ENCODE results near the gene DNASE2. TPM values are rescaled to one million over a fixed set of nuclear protein-coding genes. Genes with fewer than 3 reads are reported as not detected.

The DNASE2 gene
- total RNA-seq, 1 experiment from 2014 or later: 23.8 TPM

GRCh38 chr19:12864143-12864542 is 17.1 kb downstream of the DNASE2 start:
- Histone ChIP-seq H3K23me2 (ENCODE audit: insufficient read length, low read depth, low read length, poor library complexity, severe bottlenecking) (peaks cover 5% of the 10 kb centered on the region), H3K18ac (ENCODE audit: insufficient read length, low read depth, low read length) (no peak overlapping the region), H3K4ac (ENCODE audit: low read depth, low read length) (no peak overlapping the region), H3K4me1 (ENCODE audit: insufficient read depth, low read length) (peaks cover 3% of the 10 kb centered on the region; the same call in 1 of the 2 replicates), H3T11ph (ENCODE audit: low read length) (no peak overlapping the region), H4K20me1 (ENCODE audit: control insufficient read depth, insufficient read depth, insufficient read length) (peaks cover 7% of the 10 kb centered on the region), H3K79me1 (ENCODE audit: insufficient read depth, low read depth, low read length, poor library complexity, severe bottlenecking) (no peaks in the 10 kb centered on the region), H4K91ac (ENCODE audit: insufficient read length, low read depth, low read length) (no peak overlapping the region), H2BK120ac (ENCODE audit: low read depth, low read length, poor library complexity, severe bottlenecking) (no peak overlapping the region), H3K4me2 (ENCODE audit: insufficient read depth, insufficient read length, low read length) (no peak overlapping the region), H3K14ac (ENCODE audit: insufficient read depth, low read length) (no peak overlapping the region), H3K23ac (ENCODE audit: insufficient read length, low read depth, low read length) (no peak overlapping the region), H3K56ac (ENCODE audit: insufficient read length, low read depth, low read length) (no peak overlapping the region), H2BK12ac (ENCODE audit: insufficient read length, low read depth, low read length) (no peak overlapping the region), H2BK5ac (ENCODE audit: insufficient read length, low read length) (no peak overlapping the region), H3K27ac (ENCODE audit: insufficient read length, low read depth, low read length) (no peak overlapping the region), H3K9ac (ENCODE audit: extremely low read depth, insufficient read length, low read length) (no peak overlapping the region), H3K27me3 (ENCODE audit: insufficient read depth, low read length) (no peaks in the 10 kb centered on the region), H3K79me2 (ENCODE audit: insufficient read depth, low read length) (no peaks in the 10 kb centered on the region), H2AFZ (ENCODE audit: low read length) (no peak overlapping the region), H4K5ac (ENCODE audit: insufficient read length, low read depth, low read length) (no peak overlapping the region), H2BK15ac (ENCODE audit: low read depth, low read length) (no peak overlapping the region), H3K9me3 (ENCODE audit: control insufficient read depth, low read depth, low read length) (no peaks in the 10 kb centered on the region), H4K8ac (replicated peaks; ENCODE audit: insufficient read length, low read depth, low read length) (no peak overlapping the region), H2BK20ac (ENCODE audit: low read depth, low read length, poor library complexity, severe bottlenecking) (no peak overlapping the region), H2AK5ac (ENCODE audit: insufficient read length, low read length) (no peak overlapping the region)
- TF ChIP-seq, protein P1, sequence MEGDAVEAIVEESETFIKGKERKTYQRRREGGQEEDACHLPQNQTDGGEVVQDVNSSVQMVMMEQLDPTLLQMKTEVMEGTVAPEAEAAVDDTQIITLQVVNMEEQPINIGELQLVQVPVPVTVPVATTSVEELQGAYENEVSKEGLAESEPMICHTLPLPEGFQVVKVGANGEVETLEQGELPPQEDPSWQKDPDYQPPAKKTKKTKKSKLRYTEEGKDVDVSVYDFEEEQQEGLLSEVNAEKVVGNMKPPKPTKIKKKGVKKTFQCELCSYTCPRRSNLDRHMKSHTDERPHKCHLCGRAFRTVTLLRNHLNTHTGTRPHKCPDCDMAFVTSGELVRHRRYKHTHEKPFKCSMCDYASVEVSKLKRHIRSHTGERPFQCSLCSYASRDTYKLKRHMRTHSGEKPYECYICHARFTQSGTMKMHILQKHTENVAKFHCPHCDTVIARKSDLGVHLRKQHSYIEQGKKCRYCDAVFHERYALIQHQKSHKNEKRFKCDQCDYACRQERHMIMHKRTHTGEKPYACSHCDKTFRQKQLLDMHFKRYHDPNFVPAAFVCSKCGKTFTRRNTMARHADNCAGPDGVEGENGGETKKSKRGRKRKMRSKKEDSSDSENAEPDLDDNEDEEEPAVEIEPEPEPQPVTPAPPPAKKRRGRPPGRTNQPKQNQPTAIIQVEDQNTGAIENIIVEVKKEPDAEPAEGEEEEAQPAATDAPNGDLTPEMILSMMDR (conservative IDR thresholded peaks at IDR 0.05): no peak
- Mint-ChIP-seq H3K4me1 (peaks cover 24 to 32% of the 10 kb centered on the region in 2 experiments), H3K27me3 (ENCODE audit: low read depth) (peaks cover 11% of the 10 kb centered on the region), H3K4me3 (no peak overlapping the region), H3K9me3 (no peaks in the 10 kb centered on the region; a peak in 1 of 5 replicates), H3K36me3 (ENCODE audit: insufficient read depth in 1 of 3, low read depth in 3 of 3) (peaks cover 12 to 16% (median 12%) of the 10 kb centered on the region in 3 experiments), H3K27ac (no peak overlapping the region)
- no CpG with 5 or more reads among the region's 4 CpGs for WGBS (ENCODE audit: extremely low coverage, insufficient read length, low lambda C conversion rate)
- DNase-seq: no peak

Data from H9 (cell line).